HFFc6 (cell line): ENCODE measurements around the gene BABAM2. TPM values are rescaled to one million over a fixed set of nuclear protein-coding genes. Genes with fewer than 3 reads are reported as not detected.
A peak's percentile ranks its signal among the peaks of the same experiment; 100 is the strongest.

ENCODE experiments used
- DNase-seq: peaks from one replicate; pipeline ENCODE4 v3.0.0-alpha.2; 2018
- H3K27ac Mint-ChIP-seq: 2 replicates; pipeline ENCODE4 v1.8.0; 2020; ENCODE audit warnings: mild to moderate bottlenecking, mixed read lengths
- H3K27me3 Mint-ChIP-seq: 2 replicates; pipeline ENCODE4 v1.8.0; 2021; ENCODE audit warnings: mild to moderate bottlenecking, moderate library complexity, mixed read lengths; ENCODE audit not compliant: insufficient read depth
- H3K36me3 Mint-ChIP-seq: 2 replicates; pipeline ENCODE4 v1.8.0; 2021; ENCODE audit warnings: low read depth, mixed read lengths
- H3K4me1 Mint-ChIP-seq: 2 replicates; pipeline ENCODE4 v1.8.0; 2020; ENCODE audit warnings: low read depth, mixed read lengths
- H3K4me3 Mint-ChIP-seq: 2 replicates; pipeline ENCODE4 v1.8.0; 2020; ENCODE audit warnings: mild to moderate bottlenecking, moderate library complexity, mixed read lengths
- H3K9me3 Mint-ChIP-seq: 2 replicates; pipeline ENCODE4 v1.8.0; 2020; ENCODE audit warnings: mild to moderate bottlenecking, mixed read lengths
- total RNA-seq, 6 experiments: library from RNA; stranded (reverse); fragmentation: NEBNext Ultra II Directional; extraction: Animal tissue kit (Norgen Biotek cat#: 25700); gene quantifications; 2 replicates in 1 of 6; 3 replicates in 5 of 6; pipeline ENCODE4 v1.2.3, GENCODE V29; 2021
- TF ChIP-seq, protein P1 (sequence below): fragments of 200-600 bp; sonication (generic); IDR thresholded peaks from 2 replicates; pipeline ENCODE4 v1.5.0; 2021; ENCODE audit warnings: antibody characterized with exemption, mild to moderate bottlenecking

BABAM2 gene
- total RNA-seq, 6 experiments from 2014 or later, result 30.8 to 46.6 (median 41.2) TPM

DNA sequence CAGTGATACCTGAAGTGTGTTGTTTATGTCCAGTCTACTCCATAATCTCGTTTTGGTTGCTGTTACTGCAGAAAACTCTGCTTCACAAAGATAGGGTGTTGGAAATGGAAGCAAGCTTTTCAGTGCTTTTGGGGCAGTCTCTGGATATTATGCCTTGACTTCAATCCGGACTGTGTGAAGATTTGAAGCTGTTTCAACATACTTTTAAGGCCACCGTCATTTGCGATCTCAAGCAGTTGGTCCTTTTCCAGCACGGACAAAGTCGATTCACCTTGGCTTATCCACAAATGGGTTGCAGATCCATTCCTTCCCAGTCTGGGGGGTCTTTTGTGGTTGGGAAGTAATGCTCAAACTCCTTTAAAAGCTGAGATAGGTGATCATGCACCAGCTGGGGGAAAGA, 20.8 kb upstream of the BABAM2 start:
- H3K36me3 Mint-ChIP-seq, result no peaks in the 10 kb centered on the region
- no peak for DNase-seq
- no peak overlapping the region for H3K27ac Mint-ChIP-seq
- peaks cover 1% of the 10 kb centered on the region; the same call in 1 of the 2 replicates for H3K27me3 Mint-ChIP-seq
- H3K9me3 Mint-ChIP-seq, result no peaks in the 10 kb centered on the region
- H3K4me3 Mint-ChIP-seq, result no peak overlapping the region
- TF ChIP-seq, protein P1, sequence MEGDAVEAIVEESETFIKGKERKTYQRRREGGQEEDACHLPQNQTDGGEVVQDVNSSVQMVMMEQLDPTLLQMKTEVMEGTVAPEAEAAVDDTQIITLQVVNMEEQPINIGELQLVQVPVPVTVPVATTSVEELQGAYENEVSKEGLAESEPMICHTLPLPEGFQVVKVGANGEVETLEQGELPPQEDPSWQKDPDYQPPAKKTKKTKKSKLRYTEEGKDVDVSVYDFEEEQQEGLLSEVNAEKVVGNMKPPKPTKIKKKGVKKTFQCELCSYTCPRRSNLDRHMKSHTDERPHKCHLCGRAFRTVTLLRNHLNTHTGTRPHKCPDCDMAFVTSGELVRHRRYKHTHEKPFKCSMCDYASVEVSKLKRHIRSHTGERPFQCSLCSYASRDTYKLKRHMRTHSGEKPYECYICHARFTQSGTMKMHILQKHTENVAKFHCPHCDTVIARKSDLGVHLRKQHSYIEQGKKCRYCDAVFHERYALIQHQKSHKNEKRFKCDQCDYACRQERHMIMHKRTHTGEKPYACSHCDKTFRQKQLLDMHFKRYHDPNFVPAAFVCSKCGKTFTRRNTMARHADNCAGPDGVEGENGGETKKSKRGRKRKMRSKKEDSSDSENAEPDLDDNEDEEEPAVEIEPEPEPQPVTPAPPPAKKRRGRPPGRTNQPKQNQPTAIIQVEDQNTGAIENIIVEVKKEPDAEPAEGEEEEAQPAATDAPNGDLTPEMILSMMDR, result no peak
- peaks cover 30% of the 10 kb centered on the region for H3K4me1 Mint-ChIP-seq

DNA sequence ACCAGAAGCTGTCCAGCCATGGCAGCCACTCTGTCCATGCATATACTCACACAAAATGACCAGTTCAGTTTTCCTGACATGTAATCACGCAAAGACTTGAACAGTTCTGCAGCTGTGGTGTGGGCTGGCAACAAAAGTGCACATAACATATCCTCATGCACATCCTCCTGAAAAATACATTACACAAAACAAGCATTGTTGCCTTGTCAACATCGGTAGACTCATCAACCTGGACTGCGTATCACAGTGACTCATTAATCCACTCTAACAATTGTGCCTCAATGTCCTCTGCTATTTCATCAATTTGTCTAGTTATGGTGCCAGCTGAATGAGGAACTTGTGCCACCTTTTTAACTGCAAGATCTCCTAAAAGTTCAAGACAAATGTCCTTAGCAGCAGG, 19.8 kb upstream of the BABAM2 start:
- TF ChIP-seq, protein P1, result no peak
- H3K27me3 Mint-ChIP-seq, result peaks cover 1% of the 10 kb centered on the region; the same call in 1 of the 2 replicates
- no peak overlapping the region for H3K4me3 Mint-ChIP-seq
- H3K4me1 Mint-ChIP-seq, result peaks cover 25% of the 10 kb centered on the region
- peak; percentile 43 for DNase-seq
- H3K27ac Mint-ChIP-seq, result no peak overlapping the region
- peaks cover 3% of the 10 kb centered on the region for H3K9me3 Mint-ChIP-seq
- H3K36me3 Mint-ChIP-seq, result peaks cover 3% of the 10 kb centered on the region

DNA sequence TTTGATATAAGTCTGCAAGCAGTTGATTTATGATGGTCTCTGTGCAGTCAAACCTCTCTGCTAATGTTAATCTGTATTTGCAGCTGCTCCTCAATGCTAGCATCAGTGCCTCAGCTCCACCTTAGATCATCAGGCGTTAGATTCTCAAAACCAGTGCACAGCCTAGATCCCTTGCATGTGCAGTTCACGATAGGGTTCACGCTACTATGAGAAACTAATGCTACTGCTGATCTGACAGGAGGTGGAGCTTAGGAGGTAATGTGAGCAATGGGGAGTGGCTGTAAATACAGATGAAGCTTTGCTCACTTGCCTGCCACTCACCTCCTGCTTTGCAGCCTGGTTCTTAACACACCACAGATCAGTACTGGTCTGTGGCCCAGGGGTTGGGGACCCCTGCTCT, 18.7 kb upstream of the BABAM2 start:
- Mint-ChIP-seq H3K4me1 (peaks cover 14% of the 10 kb centered on the region), H3K27ac (no peak overlapping the region), H3K27me3 (peaks cover 1% of the 10 kb centered on the region; the same call in 1 of the 2 replicates), H3K9me3 (peaks cover 9% of the 10 kb centered on the region), H3K4me3 (no peak overlapping the region), H3K36me3 (peaks cover 6% of the 10 kb centered on the region)
- DNase-seq, result no peak
- TF ChIP-seq, protein P1, result no peak

DNA sequence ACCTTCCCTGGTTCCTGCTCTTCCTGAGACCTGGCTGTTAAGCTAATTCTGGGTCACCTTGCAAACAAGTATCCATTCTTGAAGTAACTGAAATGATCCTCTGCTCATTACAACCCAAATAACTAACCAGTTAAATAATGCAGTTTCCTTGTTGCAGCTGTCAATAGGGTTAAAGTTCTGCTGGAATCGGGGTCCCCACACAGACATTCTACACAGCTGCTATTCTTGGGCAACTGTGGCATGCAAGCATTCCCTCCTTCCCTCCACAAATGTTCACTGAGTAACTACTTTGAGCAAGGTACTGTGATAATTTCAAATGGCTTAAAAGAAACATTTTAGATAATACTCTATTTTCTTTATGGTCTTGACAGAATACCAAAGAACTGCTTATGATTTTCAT, 17.4 kb upstream of the BABAM2 start:
- no peaks in the 10 kb centered on the region for H3K27me3 Mint-ChIP-seq
- no peak for DNase-seq
- peaks cover 9% of the 10 kb centered on the region for H3K9me3 Mint-ChIP-seq
- H3K36me3 Mint-ChIP-seq, result peaks cover 14% of the 10 kb centered on the region
- peaks cover 14% of the 10 kb centered on the region for H3K4me1 Mint-ChIP-seq
- H3K27ac Mint-ChIP-seq, result no peak overlapping the region
- H3K4me3 Mint-ChIP-seq, result no peak overlapping the region
- TF ChIP-seq, protein P1, result no peak

DNA sequence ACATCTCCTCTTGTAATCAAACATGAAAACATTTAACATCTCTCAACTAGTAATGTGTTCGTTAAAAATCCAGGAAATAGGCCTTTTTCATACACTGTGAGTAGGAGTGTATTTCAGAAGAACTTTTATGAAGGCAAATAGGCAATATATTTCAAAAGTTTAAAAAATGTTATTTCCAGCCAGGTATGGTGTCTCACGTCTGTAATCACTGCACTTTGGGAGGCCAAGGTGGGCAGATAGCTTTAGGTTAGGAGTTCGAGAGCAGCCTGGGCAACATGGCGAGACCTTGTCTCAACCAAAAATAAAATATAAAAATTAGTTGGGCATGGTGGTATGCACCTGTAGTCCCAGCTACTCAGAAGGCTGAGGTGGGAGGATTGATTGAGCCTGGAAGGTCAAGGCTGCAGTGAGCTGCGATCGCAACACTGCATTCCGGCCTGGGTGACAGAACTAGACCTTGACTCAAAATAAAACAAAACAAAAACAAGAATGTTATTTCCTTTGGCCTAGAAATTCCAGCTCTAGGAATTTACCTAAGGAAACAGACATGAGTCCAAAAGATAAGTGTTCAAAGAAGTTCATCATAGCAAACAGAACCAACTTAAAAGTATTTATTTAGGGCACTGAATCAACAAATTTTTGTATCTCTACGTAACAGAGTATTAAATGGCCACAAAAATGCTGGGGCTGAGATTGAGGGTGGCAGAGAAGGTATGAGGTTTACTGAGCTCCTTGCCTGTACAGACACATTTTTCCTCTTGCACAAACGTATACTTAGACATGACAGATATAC, 15.2 kb upstream of the BABAM2 start:
- Mint-ChIP-seq H3K27ac (no peak overlapping the region), H3K4me1 (peaks cover 9% of the 10 kb centered on the region), H3K4me3 (no peak overlapping the region), H3K9me3 (peaks cover 26% of the 10 kb centered on the region), H3K27me3 (no peaks in the 10 kb centered on the region), H3K36me3 (peaks cover 28% of the 10 kb centered on the region)
- TF ChIP-seq, protein P1, result no peak
- DNase-seq, result no peak
